GM12875 (cell line): ENCODE measurements around the gene DDX54.

Experiments used
- H3K4me3 ChIP-seq: one replicate; pipeline ENCODE4 v1.5.1; 2011; ENCODE audit warnings: low read depth, low read length, control low read depth
- CTCF ChIP-seq: IDR thresholded peaks from 2 replicates; pipeline ENCODE4 v1.5.1; 2011; ENCODE audit warnings: low read depth, mild to moderate bottlenecking, control low read depth, inconsistent platforms, low read length, moderate library complexity, borderline replicate concordance; ENCODE audit not compliant: insufficient read depth

The DDX54 gene

GRCh38 chr12:113152835-113153814 is 32.2 kb downstream of the DDX54 start:
- peak; percentile 61 for TF ChIP-seq CTCF
- peak overlapping the region; percentile 42 for H3K4me3 ChIP-seq

GRCh38 chr12:113152196-113152834 is 33.0 kb downstream of the DDX54 start:
- no peak for TF ChIP-seq CTCF
- no peak overlapping the region for H3K4me3 ChIP-seq

- TF ChIP-seq CTCF, result no peak
- H3K4me3 ChIP-seq, result no peak overlapping the region
Observed at GRCh38 chr12:113151655-113152054, 33.6 kb downstream of the DDX54 start.

- H3K4me3 ChIP-seq, result no peak within 1 kb of the TSS
- TF ChIP-seq CTCF, result no peak
Observed at GRCh38 chr12:113149361-113150150, 35.7 kb downstream of the DDX54 start, which contains the start of gene CFAP73. CFAP73 (plus strand) TSS chr12:113149724; CDS start chr12:113149858, 134 bp downstream.

GRCh38 chr12:113146999-113147398 is 38.3 kb downstream of the DDX54 start:
- no peak for TF ChIP-seq CTCF

GRCh38 chr12:113145720-113146551 is 39.3 kb downstream of the DDX54 start:
- no peak for TF ChIP-seq CTCF
- no peak overlapping the region for H3K4me3 ChIP-seq

More at GRCh38 chr12:113146999-113147398, 38.3 kb downstream of the DDX54 start:
- H3K4me3 ChIP-seq, result no peak overlapping the region
